Neural progenitor cell (in vitro differentiated cells): Measurements from ENCODE around the gene RBM8A. TPM values are rescaled to one million over a fixed set of nuclear protein-coding genes. Genes with fewer than 3 reads are reported as not detected.

Experiments
- DNase-seq: peaks from one replicate; pipeline ENCODE4 v3.0.0-alpha.2; 2016; ENCODE audit warnings: low spot score
- H2AFZ ChIP-seq: fragments of 200-600 bp; sonication (generic); replicated peaks from 2 replicates; pipeline ENCODE4 v1.6.1; 2016; ENCODE audit warnings: antibody characterized with exemption
- H3F3A ChIP-seq: fragments of 200-600 bp; sonication (generic); 2 replicates; pipeline ENCODE4 v1.6.1; 2016; ENCODE audit warnings: antibody characterized with exemption, low read depth
- H3K27ac ChIP-seq: fragments of 200-600 bp; sonication (generic); 2 replicates; pipeline ENCODE4 v1.5.1; 2016; ENCODE audit warnings: mild to moderate bottlenecking
- H3K27me3 ChIP-seq: fragments of 200-600 bp; sonication (generic); 2 replicates; pipeline ENCODE4 v1.6.1; 2016; ENCODE audit warnings: mild to moderate bottlenecking, moderate library complexity
- H3K36me3 ChIP-seq: fragments of 200-600 bp; sonication (generic); 2 replicates; pipeline ENCODE4 v1.5.1; 2016
- H3K4me1 ChIP-seq: fragments of 200-600 bp; sonication (generic); 2 replicates; pipeline ENCODE4 v1.6.1; 2016; ENCODE audit warnings: mixed run types
- H3K4me2 ChIP-seq: fragments of 200-600 bp; sonication (generic); 2 replicates; pipeline ENCODE4 v1.6.1; 2016
- H3K4me3 ChIP-seq: fragments of 200-600 bp; sonication (generic); 2 replicates; pipeline ENCODE4 v1.5.1; 2016
- H3K79me2 ChIP-seq: fragments of 200-600 bp; sonication (generic); 2 replicates; pipeline ENCODE4 v1.6.1; 2016; ENCODE audit warnings: low read depth
- H3K9ac ChIP-seq: fragments of 200-600 bp; sonication (generic); 2 replicates; pipeline ENCODE4 v1.6.1; 2016
- H3K9me3 ChIP-seq: fragments of 200-600 bp; sonication (generic); 2 replicates; pipeline ENCODE4 v1.5.1; 2016; ENCODE audit warnings: low read depth
- H4K20me1 ChIP-seq: fragments of 200-600 bp; sonication (generic); 2 replicates; pipeline ENCODE4 v1.6.1; 2016; ENCODE audit warnings: low read depth
- H3K27ac Mint-ChIP-seq: 3 replicates; pipeline ENCODE4 v1.8.0; 2021; ENCODE audit warnings: mixed read lengths
- H3K27me3 Mint-ChIP-seq: 2 replicates; pipeline ENCODE4 v1.8.0; 2022; ENCODE audit warnings: low read depth, mild to moderate bottlenecking, inconsistent platforms, moderate library complexity, mixed read lengths; ENCODE audit not compliant: insufficient read depth
- H3K36me3 Mint-ChIP-seq: 3 replicates; pipeline ENCODE4 v1.8.0; 2021; ENCODE audit warnings: mixed read lengths
- H3K4me1 Mint-ChIP-seq: 3 replicates; pipeline ENCODE4 v1.8.0; 2021; ENCODE audit warnings: mixed read lengths
- H3K4me3 Mint-ChIP-seq: 3 replicates; pipeline ENCODE4 v1.8.0; 2021; ENCODE audit warnings: mild to moderate bottlenecking, moderate library complexity, mixed read lengths
- H3K9me3 Mint-ChIP-seq: 3 replicates; pipeline ENCODE4 v1.8.0; 2020; ENCODE audit warnings: mixed read lengths
- EZH2 ChIP-seq: fragments of 200-600 bp; sonication (generic); IDR thresholded peaks from 2 replicates; pipeline ENCODE4 v1.6.1; 2017; ENCODE audit warnings: antibody characterized with exemption, mild to moderate bottlenecking, moderate library complexity
- EZH2phosphoT487 ChIP-seq: fragments of 200-600 bp; sonication (generic); IDR thresholded peaks from 2 replicates; pipeline ENCODE4 v1.6.1; 2017; ENCODE audit warnings: antibody characterized with exemption
- total RNA-seq: library from RNA; depleted of rRNA; stranded (reverse); fragments of >200 nt; gene quantifications from 2 replicates; pipeline ENCODE4 v1.2.3, GENCODE V29; 2015; ENCODE audit warnings: low replicate concordance
- TF ChIP-seq, protein P1 (sequence below): fragments of 200-600 bp; sonication (generic); IDR thresholded peaks from 2 replicates; pipeline ENCODE4 v1.5.1; 2017; ENCODE audit warnings: antibody characterized with exemption, mild to moderate bottlenecking

The RBM8A gene
- total RNA-seq, 1 donor from 2014 or later: 320 TPM

DNA sequence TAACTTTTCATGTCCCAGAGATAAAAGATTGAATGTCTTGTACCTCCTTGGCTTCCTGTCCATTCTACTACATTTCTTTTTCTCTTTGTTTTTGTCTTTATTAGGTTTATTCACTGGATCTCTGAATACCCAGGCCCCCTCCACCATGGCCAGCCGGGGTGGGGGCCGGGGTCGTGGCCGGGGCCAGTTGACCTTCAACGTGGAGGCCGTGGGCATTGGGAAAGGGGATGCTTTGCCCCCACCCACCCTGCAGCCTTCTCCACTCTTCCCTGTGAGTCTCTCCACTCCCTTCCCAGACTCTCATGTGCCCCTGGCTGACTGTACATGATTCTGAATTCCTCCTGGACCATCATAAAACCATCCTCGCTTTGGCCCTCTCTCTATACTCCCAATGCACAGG, 47.4 kb upstream of the RBM8A start:
- Mint-ChIP-seq H3K27ac (no peak overlapping the region), H3K4me3 (no peak overlapping the region), H3K27me3 (no peaks in the 10 kb centered on the region), H3K9me3 (no peaks in the 10 kb centered on the region), H3K36me3 (no peaks in the 10 kb centered on the region), H3K4me1 (no peaks in the 10 kb centered on the region)
- no peaks in the 10 kb centered on the region for H3K79me2 ChIP-seq
- H4K20me1 ChIP-seq: no peaks in the 10 kb centered on the region
- TF ChIP-seq EZH2 (no peak), EZH2phosphoT487 (no peak)
- TF ChIP-seq, protein P1, sequence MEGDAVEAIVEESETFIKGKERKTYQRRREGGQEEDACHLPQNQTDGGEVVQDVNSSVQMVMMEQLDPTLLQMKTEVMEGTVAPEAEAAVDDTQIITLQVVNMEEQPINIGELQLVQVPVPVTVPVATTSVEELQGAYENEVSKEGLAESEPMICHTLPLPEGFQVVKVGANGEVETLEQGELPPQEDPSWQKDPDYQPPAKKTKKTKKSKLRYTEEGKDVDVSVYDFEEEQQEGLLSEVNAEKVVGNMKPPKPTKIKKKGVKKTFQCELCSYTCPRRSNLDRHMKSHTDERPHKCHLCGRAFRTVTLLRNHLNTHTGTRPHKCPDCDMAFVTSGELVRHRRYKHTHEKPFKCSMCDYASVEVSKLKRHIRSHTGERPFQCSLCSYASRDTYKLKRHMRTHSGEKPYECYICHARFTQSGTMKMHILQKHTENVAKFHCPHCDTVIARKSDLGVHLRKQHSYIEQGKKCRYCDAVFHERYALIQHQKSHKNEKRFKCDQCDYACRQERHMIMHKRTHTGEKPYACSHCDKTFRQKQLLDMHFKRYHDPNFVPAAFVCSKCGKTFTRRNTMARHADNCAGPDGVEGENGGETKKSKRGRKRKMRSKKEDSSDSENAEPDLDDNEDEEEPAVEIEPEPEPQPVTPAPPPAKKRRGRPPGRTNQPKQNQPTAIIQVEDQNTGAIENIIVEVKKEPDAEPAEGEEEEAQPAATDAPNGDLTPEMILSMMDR: no peak
- peaks cover 11% of the 10 kb centered on the region for H3K4me1 ChIP-seq
- H3F3A ChIP-seq: peaks cover 13% of the 10 kb centered on the region
- no peaks in the 10 kb centered on the region for H3K36me3 ChIP-seq
- DNase-seq: no peak
- no peak overlapping the region for H3K9ac ChIP-seq
- H3K4me2 ChIP-seq: no peak overlapping the region
- H3K27ac ChIP-seq: no peak overlapping the region
- H3K9me3 ChIP-seq: no peaks in the 10 kb centered on the region
- H3K4me3 ChIP-seq: no peak overlapping the region
- H2AFZ ChIP-seq: no peak overlapping the region
- H3K27me3 ChIP-seq: no peaks in the 10 kb centered on the region

DNA sequence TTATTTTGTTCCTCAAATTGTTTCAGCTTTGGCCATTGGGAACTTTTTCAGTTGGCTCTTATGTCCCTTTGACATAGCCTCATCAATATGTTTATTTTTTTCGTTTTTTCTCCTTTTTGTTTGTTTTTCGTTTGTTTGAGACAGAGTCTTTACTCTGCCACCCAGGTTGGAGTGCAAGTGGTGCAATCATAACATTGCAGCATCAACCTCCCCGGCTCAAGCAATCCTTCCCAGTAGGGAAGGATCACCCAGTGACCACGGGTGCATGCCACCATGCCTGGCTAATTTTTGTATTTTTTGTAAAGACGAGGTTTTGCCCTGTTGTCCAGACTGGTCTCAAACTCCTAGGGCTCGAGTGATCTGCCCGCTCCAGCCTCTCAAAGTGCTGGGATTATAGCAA, 45.3 kb upstream of the RBM8A start:
- Histone ChIP-seq H3K9me3 (peaks cover under 1% of the 10 kb centered on the region), H3K36me3 (no peaks in the 10 kb centered on the region), H3K4me2 (no peak overlapping the region), H3F3A (no peaks in the 10 kb centered on the region), H3K27me3 (no peaks in the 10 kb centered on the region), H3K9ac (no peak overlapping the region), H3K27ac (no peak overlapping the region), H3K79me2 (no peaks in the 10 kb centered on the region), H3K4me3 (no peak overlapping the region), H2AFZ (no peak overlapping the region), H4K20me1 (no peaks in the 10 kb centered on the region), H3K4me1 (peaks cover under 1% of the 10 kb centered on the region)
- no peaks in the 10 kb centered on the region for H3K27me3 Mint-ChIP-seq
- H3K4me3 Mint-ChIP-seq: no peak overlapping the region
- DNase-seq: no peak
- peaks cover 3% of the 10 kb centered on the region for H3K9me3 Mint-ChIP-seq
- H3K4me1 Mint-ChIP-seq: no peaks in the 10 kb centered on the region
- TF ChIP-seq, protein P1: no peak
- no peak for TF ChIP-seq EZH2
- no peak for TF ChIP-seq EZH2phosphoT487
- no peak overlapping the region for H3K27ac Mint-ChIP-seq
- peaks cover 2% of the 10 kb centered on the region for H3K36me3 Mint-ChIP-seq

DNA sequence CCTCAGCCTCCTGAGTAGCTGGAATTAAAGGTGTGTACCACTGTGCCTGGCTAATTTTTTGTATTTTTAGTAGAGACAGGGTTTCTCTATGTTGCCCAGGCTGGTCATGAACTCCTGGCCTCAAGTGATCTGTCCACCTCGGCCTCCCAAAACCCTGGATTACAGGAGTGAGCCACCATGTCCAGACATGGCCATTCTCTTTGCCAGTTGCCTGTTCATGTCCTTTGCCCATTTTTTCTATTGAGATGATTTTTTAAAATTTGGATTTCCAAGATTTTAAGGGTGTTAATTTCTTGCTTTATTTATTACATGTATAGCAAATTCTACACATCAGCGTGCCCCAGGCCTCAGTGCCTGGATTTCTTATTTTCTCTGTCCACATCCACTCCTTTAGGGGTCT, 40.0 kb upstream of the RBM8A start:
- H3K27ac ChIP-seq: no peak overlapping the region
- H2AFZ ChIP-seq: no peak overlapping the region
- no peak overlapping the region for H3K9ac ChIP-seq
- H3K27me3 ChIP-seq: peaks cover 28% of the 10 kb centered on the region
- peaks cover 10% of the 10 kb centered on the region for H3K9me3 Mint-ChIP-seq
- no peak overlapping the region for H3K4me2 ChIP-seq
- H3F3A ChIP-seq: peaks cover 12% of the 10 kb centered on the region
- H3K4me1 Mint-ChIP-seq: peaks cover 28% of the 10 kb centered on the region
- H3K36me3 Mint-ChIP-seq: peaks cover 2% of the 10 kb centered on the region
- H3K27ac Mint-ChIP-seq: no peak overlapping the region
- peaks cover 13% of the 10 kb centered on the region for H3K4me1 ChIP-seq
- H3K79me2 ChIP-seq: no peaks in the 10 kb centered on the region
- H4K20me1 ChIP-seq: no peaks in the 10 kb centered on the region
- H3K4me3 Mint-ChIP-seq: no peak overlapping the region
- no peak for DNase-seq
- H3K9me3 ChIP-seq: peaks cover 6% of the 10 kb centered on the region
- no peak overlapping the region for H3K4me3 ChIP-seq
- H3K36me3 ChIP-seq: no peaks in the 10 kb centered on the region
- TF ChIP-seq, protein P1: no peak
- no peak for TF ChIP-seq EZH2
- TF ChIP-seq EZH2phosphoT487: no peak
- peaks cover 4% of the 10 kb centered on the region for H3K27me3 Mint-ChIP-seq
